A204.1 (cell line): ENCODE results near the gene CNN1.

Source experiments
- FAIRE-seq: peaks from 2 replicates; lab custom pipeline; 2012; peaks lifted over from hg19 to GRCh38; lab: Jason Lieb, UNC

Gene CNN1

DNA sequence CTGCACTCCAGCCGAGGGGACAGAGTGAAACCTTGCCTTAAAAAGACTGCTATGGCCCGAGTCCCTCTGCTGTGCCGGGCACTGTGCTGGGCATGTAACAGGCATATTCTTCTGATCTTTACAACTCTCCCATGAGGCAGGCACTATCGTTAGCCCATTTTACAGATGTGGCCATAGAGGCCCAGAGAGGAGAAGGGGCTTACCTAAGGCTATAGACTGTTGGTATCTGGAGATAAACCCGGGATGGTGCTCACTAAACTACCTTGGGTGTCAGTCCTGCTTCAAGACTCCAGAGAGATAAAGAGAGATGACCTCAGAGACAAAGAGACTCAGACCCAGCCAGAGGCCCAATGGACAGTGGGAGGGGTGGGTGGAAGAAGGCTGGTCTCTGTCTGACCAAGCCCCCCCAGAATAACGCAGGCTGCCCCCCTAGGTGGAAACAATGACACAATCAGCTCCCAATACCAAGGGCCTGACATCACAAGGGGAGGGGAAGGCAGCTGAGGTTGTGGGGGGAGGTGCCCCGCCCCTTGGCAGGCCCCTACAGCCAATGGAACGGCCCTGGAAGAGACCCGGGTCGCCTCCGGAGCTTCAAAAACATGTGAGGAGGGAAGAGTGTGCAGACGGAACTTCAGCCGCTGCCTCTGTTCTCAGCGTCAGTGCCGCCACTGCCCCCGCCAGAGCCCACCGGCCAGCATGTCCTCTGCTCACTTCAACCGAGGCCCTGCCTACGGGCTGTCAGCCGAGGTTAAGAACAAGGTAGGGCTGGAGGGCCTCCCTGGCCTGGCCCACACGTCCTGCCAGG is at the start of gene CNN1:
CNN1 (plus strand) TSS at position 620 of the 805 bp plus-strand sequence; CDS start at position 697, 77 bp downstream.
- no peak for FAIRE-seq

- no peak for FAIRE-seq
Observed at GRCh38 chr19:11489378-11489777, 49.3 kb upstream of the CNN1 start.

GRCh38 chr19:11494634-11495285 is 43.9 kb upstream of the CNN1 start:
- no peak for FAIRE-seq

DNA sequence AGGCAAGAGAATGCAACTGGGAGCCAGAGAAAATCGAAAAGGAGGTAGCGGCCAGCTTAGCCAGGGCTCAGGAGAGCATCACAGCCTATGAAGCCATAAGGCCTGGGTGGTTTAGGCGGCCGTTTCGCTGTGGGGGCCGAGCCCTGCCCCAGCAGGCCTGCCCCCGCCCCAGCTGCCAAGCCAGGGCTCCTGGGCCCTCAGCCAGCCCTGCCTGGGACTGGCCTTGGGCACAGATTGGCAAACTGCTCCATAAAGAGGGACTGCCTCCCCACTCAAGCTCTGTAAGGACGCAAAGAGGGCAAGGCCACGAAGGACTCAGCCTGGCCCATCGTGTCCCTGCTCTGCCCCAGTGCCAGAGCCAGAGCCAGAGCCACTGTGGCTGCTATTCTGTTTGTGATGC is 43.2 kb upstream of the CNN1 start:
- no peak for FAIRE-seq

- FAIRE-seq: no peak
Observed at GRCh38 chr19:11495885-11496284, 42.8 kb upstream of the CNN1 start.

DNA sequence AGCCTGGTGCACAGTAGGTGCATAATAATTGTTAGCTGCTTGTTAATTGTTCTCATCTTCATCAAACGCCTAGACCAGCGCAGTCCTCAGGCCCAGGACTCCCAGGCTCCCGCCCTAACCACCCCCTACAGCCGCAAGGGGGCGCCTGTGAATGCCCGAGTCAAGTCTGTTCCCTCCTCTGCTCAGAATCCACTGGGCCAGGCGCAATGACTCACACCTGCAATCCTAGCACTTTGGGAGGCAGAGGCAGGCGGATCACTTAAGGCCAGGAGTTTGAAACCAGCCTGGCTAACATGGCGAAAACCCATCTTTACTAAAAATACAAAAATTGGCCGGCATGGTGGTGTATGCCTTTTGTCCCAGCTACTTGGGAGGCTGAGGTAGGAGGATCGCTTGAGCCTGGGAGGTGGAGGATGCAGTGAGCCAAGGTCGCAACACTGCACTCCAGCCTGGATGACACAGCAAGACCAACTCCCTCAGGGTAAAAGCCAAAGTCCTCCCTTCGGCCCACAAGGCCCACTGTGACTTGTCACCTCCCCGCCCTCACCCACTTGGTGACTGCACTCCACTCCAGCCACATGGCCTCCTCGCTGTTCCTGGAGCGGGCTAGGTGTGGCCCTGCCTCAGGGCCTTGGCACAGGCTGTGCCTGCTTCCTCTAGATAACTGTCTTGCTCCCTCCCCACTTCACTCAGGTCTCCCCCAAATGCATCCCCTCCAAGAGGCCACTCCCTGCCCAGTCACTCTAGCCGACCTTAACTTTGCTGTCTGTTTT is 42.1 kb upstream of the CNN1 start:
- peak; percentile 35 for FAIRE-seq

DNA sequence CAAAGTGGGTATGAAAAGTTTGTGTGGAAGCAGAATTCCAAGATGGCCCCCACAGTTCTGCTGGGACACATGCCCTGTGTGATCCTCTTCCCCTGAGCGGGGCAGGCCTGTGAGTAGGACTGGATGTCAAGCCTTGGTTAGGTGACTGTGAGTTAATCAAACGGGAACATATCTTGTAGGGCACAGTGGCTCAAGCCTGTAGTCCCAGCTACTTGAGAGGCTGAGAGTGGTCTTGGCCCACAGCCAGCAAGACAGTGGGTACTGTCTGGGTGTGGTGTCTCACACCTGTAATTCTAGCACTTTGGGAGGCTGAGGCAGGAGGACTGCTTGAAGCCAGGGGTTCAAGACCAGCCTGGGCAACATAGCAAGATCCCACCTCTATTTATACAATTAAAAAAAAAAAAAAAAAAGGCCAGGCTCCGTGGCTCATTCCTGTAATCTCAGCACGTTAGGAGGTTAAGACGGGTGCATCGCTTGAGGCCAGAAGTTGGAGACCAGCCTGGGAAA is 39.4 kb upstream of the CNN1 start:
- no peak for FAIRE-seq

GRCh38 chr19:11499890-11500420 is 38.7 kb upstream of the CNN1 start:
- FAIRE-seq: no peak

DNA sequence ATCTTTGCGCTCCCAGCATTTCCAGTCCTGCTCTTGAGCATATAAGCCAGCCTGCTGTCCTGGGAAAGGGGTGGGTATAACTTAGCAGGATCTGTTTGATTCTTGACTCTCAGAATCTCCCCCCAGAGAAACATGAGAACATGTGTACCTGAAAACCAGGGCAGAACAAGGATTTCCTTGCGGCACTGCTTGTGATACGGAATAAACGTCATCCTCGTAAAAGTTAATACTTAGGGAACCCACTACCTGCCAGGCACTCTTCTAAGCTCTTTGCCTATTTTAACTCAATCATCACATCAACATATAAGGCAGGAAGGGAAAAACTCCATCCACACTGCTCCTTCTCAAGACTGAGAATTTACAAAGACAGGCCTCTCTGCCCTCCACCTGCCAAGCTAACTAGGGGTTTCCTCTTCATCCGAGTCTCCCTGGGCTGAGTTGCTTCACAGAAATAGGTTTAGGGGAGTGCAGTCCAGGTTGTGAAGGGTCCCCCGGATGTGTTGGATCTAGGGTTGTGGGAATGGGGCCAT is 34.1 kb upstream of the CNN1 start:
- no peak for FAIRE-seq

DNA sequence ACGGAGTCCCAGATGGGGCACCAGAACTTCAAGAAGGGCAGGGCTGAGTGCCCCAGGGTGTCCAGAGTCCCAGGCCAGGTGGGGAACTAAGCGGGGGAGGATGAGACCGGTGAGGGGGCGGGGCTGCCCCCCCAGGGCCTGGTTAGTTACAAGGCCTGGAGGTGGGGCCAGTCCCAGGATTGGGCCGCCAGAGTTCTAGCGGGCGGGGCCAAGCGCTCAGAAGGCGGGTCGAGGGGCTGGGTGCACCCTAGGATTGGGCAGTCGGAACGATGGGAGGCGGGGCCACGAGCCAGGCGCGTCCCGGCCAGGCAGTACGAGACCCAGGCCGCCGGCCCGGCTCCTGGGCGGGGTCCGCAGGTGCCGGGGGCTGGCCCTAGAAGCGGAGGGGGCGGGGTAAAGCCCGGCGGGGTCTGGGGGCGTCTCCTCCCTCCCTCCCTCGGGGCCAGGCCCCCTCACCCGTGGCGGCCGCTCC is 33.6 kb upstream of the CNN1 start:
- peak; percentile 91 for FAIRE-seq

DNA sequence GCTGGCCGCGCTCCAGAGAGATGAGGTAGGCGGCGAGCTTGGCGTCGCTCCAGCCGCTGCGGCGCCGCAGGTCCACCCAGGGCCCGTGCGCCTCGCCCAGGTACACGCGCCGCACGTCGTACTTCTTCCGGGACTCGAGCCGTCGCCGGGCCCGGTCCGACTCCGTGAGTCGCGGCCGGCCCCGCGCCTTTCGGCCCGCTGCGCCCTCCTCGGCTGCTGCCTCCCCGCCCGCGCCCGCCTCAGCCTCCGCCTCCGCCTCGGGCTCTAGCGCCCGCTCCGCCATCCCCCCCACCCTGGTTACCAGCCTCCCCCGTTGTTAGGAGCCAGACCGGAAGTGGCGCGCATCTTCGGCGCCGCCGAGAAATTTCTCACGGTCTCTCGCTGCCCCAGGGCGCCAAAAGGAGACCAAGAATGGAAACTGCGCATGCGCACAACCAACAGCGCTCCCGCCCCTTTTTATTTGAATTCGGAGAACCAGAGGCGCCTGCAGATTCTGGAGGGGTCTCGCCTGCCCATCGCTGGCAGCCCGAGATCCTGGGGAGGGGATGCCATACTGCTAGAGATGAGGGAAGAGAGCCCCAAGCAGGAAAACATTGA is 33.0 kb upstream of the CNN1 start, which contains the start of gene ZNF653:
ZNF653 (minus strand) TSS at position 336 of the 597 bp plus-strand sequence; CDS start at position 283, 53 bp downstream.
- FAIRE-seq: peak; percentile 74

DNA sequence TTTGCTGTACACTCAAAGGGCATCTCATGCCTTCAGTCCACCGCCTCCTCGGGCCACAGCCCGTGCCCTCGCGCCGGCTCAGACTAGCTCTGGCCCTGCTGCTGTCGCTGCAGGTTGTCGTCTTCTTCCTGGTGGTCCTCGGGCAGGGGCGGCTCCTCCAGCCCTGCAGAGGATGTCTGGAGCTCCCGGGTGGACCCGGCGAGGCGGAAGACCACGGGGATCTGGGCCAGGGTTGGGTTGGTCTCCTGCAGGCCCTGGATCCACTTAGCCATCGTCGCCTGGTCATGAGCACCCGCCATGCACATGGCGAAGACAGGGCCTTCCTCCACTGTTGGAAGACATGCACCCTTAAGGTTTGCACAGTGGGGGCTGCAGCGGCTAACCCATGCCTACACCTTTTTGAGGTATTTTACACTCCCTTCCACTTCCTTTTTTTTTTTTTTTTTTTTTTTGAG is 32.5 kb upstream of the CNN1 start:
- FAIRE-seq: no peak

DNA sequence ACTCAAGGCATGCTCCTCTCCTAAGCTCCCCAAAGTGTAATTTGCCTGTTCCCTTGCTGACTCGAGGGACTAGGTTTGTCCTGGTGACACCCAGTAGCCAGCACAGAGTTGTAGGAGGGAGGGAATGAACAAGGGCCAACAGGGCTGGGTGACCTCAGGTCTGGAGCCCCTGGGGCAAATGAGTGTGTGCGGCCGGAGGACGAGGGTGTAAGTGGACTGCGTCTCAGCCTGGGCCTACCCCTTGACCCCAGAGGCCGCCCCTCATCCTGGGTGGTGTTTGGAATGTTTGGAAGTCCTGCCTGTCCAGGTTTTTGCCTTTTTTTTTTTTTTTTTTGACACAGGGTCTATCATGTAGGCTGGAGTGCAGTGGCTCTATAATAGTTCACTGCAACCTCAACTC is 31.7 kb upstream of the CNN1 start:
- FAIRE-seq: no peak

DNA sequence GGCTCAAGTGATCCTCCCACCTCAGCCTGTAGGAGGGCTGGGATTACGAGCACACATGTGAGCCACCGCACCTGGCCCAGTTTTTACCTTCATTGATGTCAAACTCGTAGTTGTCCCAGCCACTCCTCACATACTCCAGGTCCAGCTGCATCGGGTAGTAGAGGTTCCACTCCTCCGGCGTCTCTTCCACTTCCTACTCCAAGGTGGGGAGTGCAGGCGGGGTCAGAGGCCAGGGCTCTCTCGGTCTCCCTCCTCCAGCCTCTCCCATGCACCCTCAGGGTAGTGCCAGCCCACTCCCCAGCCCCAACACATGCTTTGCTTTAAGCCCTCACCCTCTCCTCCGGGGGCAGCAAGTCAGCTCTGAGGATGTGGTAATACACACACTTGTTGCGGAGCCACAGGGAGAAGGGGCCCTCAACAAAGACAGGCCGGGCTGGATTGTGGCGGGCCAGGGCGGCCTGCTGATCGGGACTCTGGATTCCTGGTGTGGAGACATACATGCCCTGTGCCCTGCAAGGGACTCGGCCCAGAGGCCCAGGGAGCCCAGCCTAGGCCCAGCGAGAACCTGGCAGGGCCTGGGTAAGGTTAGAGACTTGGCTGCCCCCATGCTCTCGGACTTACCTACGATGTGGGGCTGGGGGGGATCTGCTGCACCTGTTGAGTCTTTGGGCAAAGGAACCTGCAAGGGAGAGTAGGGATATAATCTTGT is 31.1 kb upstream of the CNN1 start:
- no peak for FAIRE-seq

- FAIRE-seq: no peak
Observed at GRCh38 chr19:11510444-11510843, 28.2 kb upstream of the CNN1 start.

DNA sequence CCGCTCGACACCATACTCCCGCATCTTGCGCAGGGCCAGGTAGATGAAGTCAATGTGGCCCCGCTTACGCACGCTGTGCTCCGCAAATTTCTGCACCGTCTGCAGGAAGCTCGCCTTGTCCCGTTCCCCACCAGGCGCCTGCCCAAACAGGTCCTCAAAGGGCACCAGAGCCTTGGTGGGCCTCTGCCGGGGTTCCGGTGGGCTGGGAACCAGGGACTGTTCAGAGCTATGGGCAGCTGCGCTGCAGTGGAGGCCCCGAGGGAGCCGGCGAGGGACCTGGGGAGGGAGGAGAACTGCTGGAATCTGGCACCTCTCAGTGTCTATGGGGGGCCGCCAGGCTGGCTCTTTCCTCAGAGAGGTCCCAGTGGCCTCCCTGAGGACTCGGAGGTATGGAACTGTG is 24.7 kb upstream of the CNN1 start:
- FAIRE-seq: no peak

- FAIRE-seq: no peak
Observed at GRCh38 chr19:11519138-11519537, 19.5 kb upstream of the CNN1 start.

GRCh38 chr19:11528551-11529341 is 9.9 kb upstream of the CNN1 start, which contains the start of gene ECSIT:
ECSIT (minus strand) TSS chr19:11529134; CDS start chr19:11519170, 9,964 bp downstream.
- peak; percentile 98 for FAIRE-seq

DNA sequence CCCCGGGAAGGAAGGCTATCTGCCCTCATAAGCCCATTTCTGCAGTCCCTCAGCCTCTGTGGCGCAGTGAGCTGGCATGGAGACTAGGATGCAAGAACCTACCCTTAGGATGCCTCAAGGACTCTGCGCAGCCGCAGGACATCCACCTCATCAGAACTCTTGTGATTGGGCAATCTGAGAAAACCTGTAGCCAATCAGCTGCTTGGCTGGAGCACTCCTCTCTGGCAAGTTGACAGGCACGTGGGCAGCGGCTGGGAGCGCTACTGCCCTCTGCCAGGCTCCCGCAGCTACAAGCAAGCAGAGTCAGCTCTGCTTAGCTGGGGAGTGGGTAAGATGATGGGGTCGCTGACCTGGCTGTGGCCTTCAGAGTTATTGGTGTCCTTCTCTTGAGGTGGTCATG is 8.2 kb upstream of the CNN1 start:
- no peak for FAIRE-seq

DNA sequence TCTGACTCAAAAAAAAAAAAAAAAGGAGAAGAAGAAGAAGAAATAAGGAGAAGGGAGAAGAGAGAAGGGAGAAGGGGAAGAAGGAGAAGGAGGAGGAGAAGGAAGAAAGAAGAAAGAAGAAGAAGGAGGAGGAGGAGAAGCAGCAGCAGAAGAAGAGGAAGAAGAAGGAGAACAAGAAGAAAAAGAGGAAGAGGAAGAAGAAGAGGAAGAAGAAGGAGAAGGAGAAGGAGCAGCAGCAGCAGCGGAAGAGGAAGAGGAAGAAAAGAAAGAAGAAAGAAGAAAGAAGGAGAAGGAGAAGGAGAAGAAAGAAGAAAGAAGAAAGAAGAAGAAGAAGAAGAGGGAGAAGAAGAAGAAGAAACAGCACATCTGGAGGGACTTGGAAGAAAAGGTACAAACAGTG is 4.1 kb upstream of the CNN1 start:
- no peak for FAIRE-seq
